ENCODE measurements around the gene BRAP. TPM values are rescaled to one million over a fixed set of nuclear protein-coding genes. Genes with fewer than 3 reads are reported as not detected.

The BRAP gene
- total and polyA plus RNA-seq, 10 of the 15 experiments (the other 5 are each of a cell fraction or from before 2014, with no cell fraction given): 2.3 to 28.2 (median 17.8) TPM

DNA sequence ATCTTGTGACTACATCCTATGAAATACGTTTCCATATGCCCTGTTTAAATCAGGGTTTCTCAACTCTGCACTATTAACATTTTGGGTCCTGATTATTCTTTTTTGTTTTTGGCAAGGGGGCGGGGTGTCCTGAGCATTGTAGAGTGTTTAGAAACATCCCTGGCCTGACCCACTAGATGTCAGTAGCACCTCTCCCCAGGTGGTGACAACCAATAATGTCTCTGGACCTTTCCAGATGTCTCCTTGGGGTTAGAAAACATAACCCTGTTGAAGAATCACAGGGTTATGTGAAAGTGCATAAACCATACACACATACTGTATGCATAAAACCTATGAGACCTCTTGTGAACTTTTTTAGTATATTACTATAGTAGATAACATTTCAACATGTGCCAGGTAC is 1.5 kb upstream of the BRAP start (continued):
- TF ChIP-seq GABPA (IDR thresholded peaks at IDR 0.05; ENCODE audit: low read depth) (no peak), SREBF2 (IDR thresholded peaks at IDR 0.05; ENCODE audit: low read length) (no peak), PAX5 (IDR thresholded peaks at IDR 0.05; ENCODE audit: borderline replicate concordance, low read depth, low read length) (no peak), SUPT20H (IDR thresholded peaks at IDR 0.05; ENCODE audit: borderline replicate concordance, control insufficient read depth, low read depth, low read length) (no peak), SMC3 (IDR thresholded peaks at IDR 0.05; ENCODE audit: borderline replicate concordance, low read length) (peak; percentile 47; the same call in 1 of the 2 replicates), RCOR1 (conservative IDR thresholded peaks at IDR 0.05; ENCODE audit: low read depth, low read length) (no peak), CHD4 (IDR thresholded peaks at IDR 0.05) (no peak), FOS (IDR thresholded peaks at IDR 0.05; ENCODE audit: borderline replicate concordance, extremely low read depth, insufficient read length) (no peak), RAD21 (IDR thresholded peaks at IDR 0.05; ENCODE audit: insufficient read depth, low read depth, low read length) (peak; percentile 75), HDAC6 (IDR thresholded peaks at IDR 0.05; ENCODE audit: unreplicated experiment) (no peak)
- TF ChIP-seq, protein P1, sequence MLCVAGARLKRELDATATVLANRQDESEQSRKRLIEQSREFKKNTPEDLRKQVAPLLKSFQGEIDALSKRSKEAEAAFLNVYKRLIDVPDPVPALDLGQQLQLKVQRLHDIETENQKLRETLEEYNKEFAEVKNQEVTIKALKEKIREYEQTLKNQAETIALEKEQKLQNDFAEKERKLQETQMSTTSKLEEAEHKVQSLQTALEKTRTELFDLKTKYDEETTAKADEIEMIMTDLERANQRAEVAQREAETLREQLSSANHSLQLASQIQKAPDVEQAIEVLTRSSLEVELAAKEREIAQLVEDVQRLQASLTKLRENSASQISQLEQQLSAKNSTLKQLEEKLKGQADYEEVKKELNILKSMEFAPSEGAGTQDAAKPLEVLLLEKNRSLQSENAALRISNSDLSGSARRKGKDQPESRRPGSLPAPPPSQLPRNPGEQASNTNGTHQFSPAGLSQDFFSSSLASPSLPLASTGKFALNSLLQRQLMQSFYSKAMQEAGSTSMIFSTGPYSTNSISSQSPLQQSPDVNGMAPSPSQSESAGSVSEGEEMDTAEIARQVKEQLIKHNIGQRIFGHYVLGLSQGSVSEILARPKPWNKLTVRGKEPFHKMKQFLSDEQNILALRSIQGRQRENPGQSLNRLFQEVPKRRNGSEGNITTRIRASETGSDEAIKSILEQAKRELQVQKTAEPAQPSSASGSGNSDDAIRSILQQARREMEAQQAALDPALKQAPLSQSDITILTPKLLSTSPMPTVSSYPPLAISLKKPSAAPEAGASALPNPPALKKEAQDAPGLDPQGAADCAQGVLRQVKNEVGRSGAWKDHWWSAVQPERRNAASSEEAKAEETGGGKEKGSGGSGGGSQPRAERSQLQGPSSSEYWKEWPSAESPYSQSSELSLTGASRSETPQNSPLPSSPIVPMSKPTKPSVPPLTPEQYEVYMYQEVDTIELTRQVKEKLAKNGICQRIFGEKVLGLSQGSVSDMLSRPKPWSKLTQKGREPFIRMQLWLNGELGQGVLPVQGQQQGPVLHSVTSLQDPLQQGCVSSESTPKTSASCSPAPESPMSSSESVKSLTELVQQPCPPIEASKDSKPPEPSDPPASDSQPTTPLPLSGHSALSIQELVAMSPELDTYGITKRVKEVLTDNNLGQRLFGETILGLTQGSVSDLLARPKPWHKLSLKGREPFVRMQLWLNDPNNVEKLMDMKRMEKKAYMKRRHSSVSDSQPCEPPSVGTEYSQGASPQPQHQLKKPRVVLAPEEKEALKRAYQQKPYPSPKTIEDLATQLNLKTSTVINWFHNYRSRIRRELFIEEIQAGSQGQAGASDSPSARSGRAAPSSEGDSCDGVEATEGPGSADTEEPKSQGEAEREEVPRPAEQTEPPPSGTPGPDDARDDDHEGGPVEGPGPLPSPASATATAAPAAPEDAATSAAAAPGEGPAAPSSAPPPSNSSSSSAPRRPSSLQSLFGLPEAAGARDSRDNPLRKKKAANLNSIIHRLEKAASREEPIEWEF (IDR thresholded peaks at IDR 0.05; ENCODE audit: insufficient replicate concordance, low read depth, low read length): no peak
- TF ChIP-seq, protein P2, sequence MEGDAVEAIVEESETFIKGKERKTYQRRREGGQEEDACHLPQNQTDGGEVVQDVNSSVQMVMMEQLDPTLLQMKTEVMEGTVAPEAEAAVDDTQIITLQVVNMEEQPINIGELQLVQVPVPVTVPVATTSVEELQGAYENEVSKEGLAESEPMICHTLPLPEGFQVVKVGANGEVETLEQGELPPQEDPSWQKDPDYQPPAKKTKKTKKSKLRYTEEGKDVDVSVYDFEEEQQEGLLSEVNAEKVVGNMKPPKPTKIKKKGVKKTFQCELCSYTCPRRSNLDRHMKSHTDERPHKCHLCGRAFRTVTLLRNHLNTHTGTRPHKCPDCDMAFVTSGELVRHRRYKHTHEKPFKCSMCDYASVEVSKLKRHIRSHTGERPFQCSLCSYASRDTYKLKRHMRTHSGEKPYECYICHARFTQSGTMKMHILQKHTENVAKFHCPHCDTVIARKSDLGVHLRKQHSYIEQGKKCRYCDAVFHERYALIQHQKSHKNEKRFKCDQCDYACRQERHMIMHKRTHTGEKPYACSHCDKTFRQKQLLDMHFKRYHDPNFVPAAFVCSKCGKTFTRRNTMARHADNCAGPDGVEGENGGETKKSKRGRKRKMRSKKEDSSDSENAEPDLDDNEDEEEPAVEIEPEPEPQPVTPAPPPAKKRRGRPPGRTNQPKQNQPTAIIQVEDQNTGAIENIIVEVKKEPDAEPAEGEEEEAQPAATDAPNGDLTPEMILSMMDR (IDR thresholded peaks at IDR 0.05 in 2 of 3, conservative IDR thresholded peaks at IDR 0.05 in 1 of 3; ENCODE audit: control insufficient read depth in 2 of 3, extremely low read depth in 1 of 3, insufficient read depth in 1 of 3, low read depth in 3 of 3, low read length in 3 of 3): peak; percentile 50 to 59 (median 58); a peak in 5 of 6 replicates
- TF ChIP-seq, protein P3, sequence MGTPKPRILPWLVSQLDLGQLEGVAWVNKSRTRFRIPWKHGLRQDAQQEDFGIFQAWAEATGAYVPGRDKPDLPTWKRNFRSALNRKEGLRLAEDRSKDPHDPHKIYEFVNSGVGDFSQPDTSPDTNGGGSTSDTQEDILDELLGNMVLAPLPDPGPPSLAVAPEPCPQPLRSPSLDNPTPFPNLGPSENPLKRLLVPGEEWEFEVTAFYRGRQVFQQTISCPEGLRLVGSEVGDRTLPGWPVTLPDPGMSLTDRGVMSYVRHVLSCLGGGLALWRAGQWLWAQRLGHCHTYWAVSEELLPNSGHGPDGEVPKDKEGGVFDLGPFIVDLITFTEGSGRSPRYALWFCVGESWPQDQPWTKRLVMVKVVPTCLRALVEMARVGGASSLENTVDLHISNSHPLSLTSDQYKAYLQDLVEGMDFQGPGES (IDR thresholded peaks at IDR 0.05): no peak

Data from GM12878 (cell line).